CD8-positive, alpha-beta memory T cell (primary cell): ENCODE measurements around the gene LARP1. TPM values are rescaled to one million over a fixed set of nuclear protein-coding genes. Genes with fewer than 3 reads are reported as not detected.
A peak's percentile ranks its signal among the peaks of the same experiment; 100 is the strongest.

ENCODE experiments used
- CTCF ChIA-PET: fragments of 350-600 bp; sonication (Branson Sonifier 250); formaldehyde crosslinking; loops from one replicate; lab custom pipeline; 2021; ENCODE audit warnings: antibody characterized with exemption; lab: Charles Lee
- POLR2A ChIA-PET: fragments of 350-600 bp; sonication (Branson Sonifier 250); formaldehyde crosslinking; loops from one replicate; lab custom pipeline; 2021; ENCODE audit warnings: antibody characterized with exemption; lab: Charles Lee
- DNase-seq, 5 donors: peaks; one replicate each; pipeline versions ENCODE4 v3.0.0 to v3.0.0-alpha.2; 2020 to 2022; ENCODE audit warnings: mixed read lengths in 1 of 5
- H3K27ac ChIP-seq: one replicate; pipeline ENCODE4 v1.7.0; 2013; ENCODE audit warnings: low read depth, mild to moderate bottlenecking, low read length, moderate library complexity
- H3K27me3 ChIP-seq: 2 replicates; pipeline ENCODE4 v1.7.0; 2013; ENCODE audit warnings: low read length, mild to moderate bottlenecking; ENCODE audit not compliant: insufficient read depth, poor library complexity, severe bottlenecking
- H3K36me3 ChIP-seq: 2 replicates; pipeline ENCODE4 v1.7.0; 2013; ENCODE audit warnings: mild to moderate bottlenecking, low read length, moderate library complexity; ENCODE audit not compliant: insufficient read depth
- H3K4me1 ChIP-seq: 2 replicates; pipeline ENCODE4 v1.7.0; 2013; ENCODE audit warnings: mild to moderate bottlenecking, low read length, moderate library complexity; ENCODE audit not compliant: insufficient read depth
- H3K4me3 ChIP-seq: 2 replicates; pipeline ENCODE4 v1.7.0; 2013; ENCODE audit warnings: mild to moderate bottlenecking, low read length
- H3K9me3 ChIP-seq: 2 replicates; pipeline ENCODE4 v1.7.0; 2013; ENCODE audit warnings: mild to moderate bottlenecking, low read length
- H3K27ac Mint-ChIP-seq, 8 donors: one replicate each; pipeline ENCODE4 v1.8.0; 2020 to 2021; ENCODE audit warnings: mixed read lengths in 8 of 8, mild to moderate bottlenecking in 6 of 8, inconsistent platforms in 3 of 8, moderate library complexity in 3 of 8
- H3K27me3 Mint-ChIP-seq, 2 donors: one replicate each; pipeline ENCODE4 v1.8.0; 2020 to 2021; ENCODE audit warnings: mixed read lengths in 2 of 2, mild to moderate bottlenecking in 1 of 2, moderate library complexity in 1 of 2
- H3K36me3 Mint-ChIP-seq, 3 donors: one replicate each; pipeline ENCODE4 v1.8.0; 2020 to 2021; ENCODE audit warnings: mixed read lengths in 3 of 3, inconsistent platforms in 1 of 3, mild to moderate bottlenecking in 1 of 3
- H3K4me1 Mint-ChIP-seq, 3 donors: one replicate each; pipeline ENCODE4 v1.8.0; 2020 to 2021; ENCODE audit warnings: mixed read lengths in 3 of 3, inconsistent platforms in 1 of 3, mild to moderate bottlenecking in 1 of 3
- H3K4me3 Mint-ChIP-seq, 7 donors: one replicate each; pipeline ENCODE4 v1.8.0; 2020 to 2021; ENCODE audit warnings: mixed read lengths in 7 of 7, mild to moderate bottlenecking in 6 of 7, moderate library complexity in 4 of 7, inconsistent platforms in 2 of 7
- H3K9me3 Mint-ChIP-seq, 5 donors: one replicate each; pipeline ENCODE4 v1.8.0; 2020 to 2022; ENCODE audit warnings: mixed read lengths in 5 of 5, mild to moderate bottlenecking in 3 of 5, moderate library complexity in 2 of 5, inconsistent platforms in 1 of 5
- polyA plus RNA-seq: library from polyadenylated mRNA; unstranded; fragments of 300-500 nt; fragmentation: Illumina TruSeq; gene quantifications from one replicate; pipeline ENCODE4 v1.2.3, GENCODE V29; 2021
- total RNA-seq, 2 experiments: library from RNA; stranded (reverse); gene quantifications; one replicate each; pipeline ENCODE4 v1.2.3, GENCODE V29; 2021

Gene LARP1
- total and polyA plus RNA-seq, 3 experiments from 2014 or later, result 28.4 to 344 (median 329) TPM

DNA sequence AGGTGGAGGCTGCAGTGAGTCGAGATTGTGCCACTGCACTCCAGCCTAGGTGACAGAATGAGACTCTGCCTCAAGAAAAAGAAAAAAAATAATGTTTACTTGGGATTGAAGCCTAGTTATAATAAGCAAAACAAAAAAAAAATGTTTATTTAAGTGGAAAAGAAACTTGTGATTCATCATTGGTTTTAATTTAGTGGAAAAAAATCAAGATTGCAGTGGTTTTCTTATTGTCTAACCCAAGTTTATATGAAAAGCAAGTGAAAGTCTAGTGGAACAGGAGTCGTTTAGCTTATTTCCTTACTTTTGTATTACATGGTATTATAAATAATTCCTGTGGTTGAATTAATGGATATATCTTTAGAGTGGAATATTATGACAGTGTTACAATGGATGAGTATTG is 111.7 kb downstream of the LARP1 start:
- Mint-ChIP-seq H3K36me3 (peaks cover 0 to 73% (median 23%) of the 10 kb centered on the region in 3 donors), H3K4me1 (peaks cover 27 to 47% (median 44%) of the 10 kb centered on the region in 3 donors), H3K4me3 (no peak overlapping the region), H3K27me3 (no peaks in the 10 kb centered on the region), H3K9me3 (no peaks in the 10 kb centered on the region), H3K27ac (peak overlapping the region in 4 of 8 donors; percentile 4 to 83 (median 44))
- Histone ChIP-seq H3K36me3 (peaks cover 40% of the 10 kb centered on the region), H3K27me3 (no peaks in the 10 kb centered on the region), H3K27ac (no peak overlapping the region), H3K4me1 (peaks cover 16% of the 10 kb centered on the region), H3K9me3 (no peaks in the 10 kb centered on the region), H3K4me3 (no peak overlapping the region)
- ChIA-PET CTCF (interaction anchor here (0.6 to 1.0 kb wide), 2 partner anchors 65 to 129 kb away, joined by 3 read pairs; no protein-coding TSS in a partner anchor), POLR2A (interaction anchor here (0.8 kb wide), 1 partner anchor 8 kb away, joined by 3 read pairs; the partner anchor contains the start of gene CNOT8)
- no peak for DNase-seq

Other genes starting within 250 kb of the LARP1 start
- under 1 TPM in 1 of 2 experiments, not detected in 1; 0.18 TPM for gene FAXDC2, start 95.2 kb downstream of the LARP1 start, total RNA-seq
- gene FAXDC2, start 95.2 kb downstream of the LARP1 start, polyA plus RNA-seq, result 1.0 TPM
- gene CNOT8, start 103.2 kb downstream of the LARP1 start, total RNA-seq, result 10 to 100 TPM; 47.7 to 52.7 TPM
- 154 TPM for gene CNOT8, start 103.2 kb downstream of the LARP1 start, polyA plus RNA-seq
- gene GEMIN5, start 182.8 kb downstream of the LARP1 start, total RNA-seq, result 10 to 100 TPM; 42.1 to 45.2 TPM
- gene GEMIN5, start 182.8 kb downstream of the LARP1 start, polyA plus RNA-seq, result 10.8 TPM
- gene MRPL22, start 185.7 kb downstream of the LARP1 start, total RNA-seq, result 10 to 100 TPM; 87.2 to 90.2 TPM
- 88.5 TPM for gene MRPL22, start 185.7 kb downstream of the LARP1 start, polyA plus RNA-seq